HepG2 (cell line): ENCODE data around the gene RRP36. TPM values are rescaled to one million over a fixed set of nuclear protein-coding genes. Genes with fewer than 3 reads are reported as not detected.
A peak's percentile ranks its signal among the peaks of the same experiment; 100 is the strongest.

Experiments
- ATAC-seq: fragments of 200-7000 bp; cut with Tn5 transposase; 3 replicates; pipeline ENCODE4 v1.9.1; 2020; ENCODE audit warnings: mild to moderate bottlenecking, moderate library complexity
- Bru-seq: library from RNA; stranded (reverse); fragments of 400-500 nt; gene quantifications from one replicate; lab custom pipeline; 2021; lab: Mats Ljungman, UMichigan
- BruChase-seq, 2 experiments: library from RNA; stranded (reverse); fragments of 400-500 nt; gene quantifications; one replicate each; lab custom pipeline; 2021; lab: Mats Ljungman, UMichigan
- BruUV-seq: library from RNA; stranded (reverse); fragments of 400-500 nt; replicated peaks from 2 replicates; lab custom pipeline; 2021; lab: Mats Ljungman, UMichigan
- CTCF ChIA-PET: fragments of 300-600 bp; formaldehyde crosslinking; extraction: SDS; loops from one replicate; lab custom pipeline; 2021; ENCODE audit warnings: low total read pairs, inconsistent platforms, low intra/inter-chr PET ratio; lab: Yijun Ruan, JAX
- POLR2A ChIA-PET: fragments of 350-600 bp; sonication (Branson Sonifier 250); formaldehyde crosslinking; loops from one replicate; lab custom pipeline; 2020; ENCODE audit warnings: antibody characterized with exemption, inconsistent platforms; lab: Yijun Ruan, JAX
- DNase-seq: peaks from one replicate; pipeline ENCODE4 v3.0.0-alpha.2; 2015; ENCODE audit warnings: low spot score
- FAIRE-seq: peaks from 3 replicates; lab custom pipeline; 2011; peaks lifted over from hg19 to GRCh38; lab: Jason Lieb, UNC
- H2AFZ ChIP-seq: one replicate; pipeline ENCODE4 v1.6.1; 2011; ENCODE audit warnings: low read length, inconsistent platforms
- H3K27ac ChIP-seq: fragments of 300-600 bp; 3 replicates; pipeline ENCODE4 v1.8.0; 2011; ENCODE audit warnings: mixed run types, mild to moderate bottlenecking, mixed read lengths, low read length, inconsistent platforms; ENCODE audit not compliant: insufficient read depth; ENCODE audit errors: extremely low read length
- H3K27me3 ChIP-seq, 2 experiments: fragments of 200-600 bp in 1 of 2; 2 replicates in 1 of 2; 3 replicates in 1 of 2; pipeline versions ENCODE4 v1.6.0 to v1.8.0; 2011; ENCODE audit warnings: low read length in 2 of 2, mild to moderate bottlenecking in 2 of 2, moderate library complexity in 2 of 2, inconsistent platforms in 1 of 2; ENCODE audit not compliant: insufficient read depth in 2 of 2, control insufficient read depth in 1 of 2
- H3K36me3 ChIP-seq, 2 experiments: fragments of 200-600 bp in 1 of 2; replicated peaks in 1 of 2; 2 replicates in 1 of 2; 3 replicates in 1 of 2; pipeline versions ENCODE4 v1.5.1 to v1.8.0; 2011; ENCODE audit warnings: low read length in 2 of 2, inconsistent platforms in 1 of 2; ENCODE audit not compliant: insufficient read depth in 2 of 2, control insufficient read depth in 1 of 2
- H3K4me1 ChIP-seq: 2 replicates; pipeline ENCODE4 v1.5.1; 2012; ENCODE audit warnings: low read length, inconsistent platforms; ENCODE audit not compliant: insufficient read depth
- H3K4me2 ChIP-seq: 2 replicates; pipeline ENCODE4 v1.6.0; 2011; ENCODE audit warnings: low read depth, low read length, inconsistent platforms
- H3K4me3 ChIP-seq, 3 experiments: fragments of 200-600 bp in 1 of 3; sonication (generic), shearing (Covaris generic) in 1 of 3; replicated peaks in 1 of 3; 2 replicates each; pipeline ENCODE4 v1.5.1; 2011 to 2016; ENCODE audit warnings: low read length in 3 of 3, inconsistent platforms in 2 of 3, low read depth in 2 of 3, mild to moderate bottlenecking in 2 of 3, control low read depth in 1 of 3, mixed read lengths in 1 of 3; ENCODE audit not compliant: insufficient read depth in 1 of 3
- H3K79me2 ChIP-seq: one replicate; pipeline ENCODE4 v1.6.1; 2011; ENCODE audit warnings: low read length, inconsistent platforms; ENCODE audit not compliant: insufficient read depth
- H3K9ac ChIP-seq: 2 replicates; pipeline ENCODE4 v1.6.0; 2011; ENCODE audit warnings: mild to moderate bottlenecking, low read depth, low read length, inconsistent platforms; ENCODE audit not compliant: insufficient read depth
- H3K9me3 ChIP-seq: 2 replicates; pipeline ENCODE4 v1.5.1; 2012; ENCODE audit warnings: mild to moderate bottlenecking, low read length
- H4K20me1 ChIP-seq: 2 replicates; pipeline ENCODE4 v1.6.0; 2011; ENCODE audit warnings: inconsistent platforms, mild to moderate bottlenecking, low read length, moderate library complexity; ENCODE audit not compliant: insufficient read depth
- ELF3 ChIP-seq: IDR thresholded peaks from 2 replicates; pipeline ENCODE4 v1.6.1; 2016; ENCODE audit warnings: missing genetic modification reagents, missing compliant biosample characterization
- NR2C2 ChIP-seq: sonication (generic); formaldehyde crosslinking; IDR thresholded peaks from 2 replicates; pipeline ENCODE4 v1.4.0; 2020; ENCODE audit warnings: missing genetic modification reagents, mild to moderate bottlenecking, moderate library complexity, borderline replicate concordance
- ZBTB7A ChIP-seq: sonication (generic); formaldehyde crosslinking; IDR thresholded peaks from 2 replicates; pipeline ENCODE4 v1.8.0; 2022; ENCODE audit warnings: mild to moderate bottlenecking, missing genetic modification reagents
- ZNF570 ChIP-seq: sonication (generic); formaldehyde crosslinking; IDR thresholded peaks from 2 replicates; pipeline ENCODE4 v1.4.0; 2020; ENCODE audit warnings: mild to moderate bottlenecking, missing genetic modification reagents, borderline replicate concordance
- ZNF740 ChIP-seq: sonication (generic); formaldehyde crosslinking; IDR thresholded peaks from 2 replicates; pipeline ENCODE4 v1.4.0; 2020; ENCODE audit warnings: missing genetic modification reagents
- ZNF75D ChIP-seq: sonication (generic); formaldehyde crosslinking; IDR thresholded peaks from 2 replicates; pipeline ENCODE4 v1.8.1; 2023; ENCODE audit warnings: missing genetic modification reagents, mild to moderate bottlenecking, borderline replicate concordance
- WGBS: methylation state at CpG from one replicate; pipeline ENCODE4 v1.1.6; 2017; ENCODE audit warnings: low lambda C conversion rate; 5-methylcytosine and 5-hydroxymethylcytosine counted together
- in situ Hi-C: cut with HindIII; loops from 2 replicates; pipeline ENCODE4 v1.10.0; 2017; ENCODE audit warnings: low pct_unique_long_range_greater_than_20kb; ENCODE audit not compliant: extremely low pct_ligation_motif_present
- intact Hi-C: fragments of 100-400 bp; cut with micrococcal nuclease; formaldehyde crosslinking; loops from one replicate; pipeline ENCODE4 v1.10.0; 2022; ENCODE audit not compliant: unreplicated experiment
- long read RNA-seq, 2 experiments: library from RNA in 1 of 2; library from polyadenylated mRNA in 1 of 2; stranded (forward) in 1 of 2; unstranded in 1 of 2; transcript quantifications; one replicate each; pipeline ENCODE4 v2.0.0, GENCODE V29; 2019 to 2022
- polyA minus RNA-seq, 3 experiments: library from RNA; depleted of rRNA, polyadenylated mRNA; stranded (reverse); fragments of >200 nt; gene quantifications; 2 replicates each; pipeline ENCODE4 v1.2.3, GENCODE V29; 2011; ENCODE audit warnings: low replicate concordance in 1 of 3
- polyA plus RNA-seq, 8 experiments: library from polyadenylated mRNA; depleted of rRNA in 3 of 8; stranded (reverse) in 7 of 8; unstranded in 1 of 8; fragments of >200 nt; fragmentation: Illumina TruSeq in 4 of 8; extraction: Trizol in 4 of 8; gene quantifications; 2 replicates each; pipeline versions ENCODE4 v1.2.1 to v1.2.3, GENCODE V29; 2011 to 2016; ENCODE audit warnings: low read depth in 4 of 8, missing spikeins in 1 of 8, mixed read lengths in 1 of 8; ENCODE audit not compliant: insufficient read depth in 1 of 8
- total RNA-seq, 5 experiments: library from RNA; depleted of rRNA; stranded (reverse); fragments of >200 nt; fragmentation: Illumina TruSeq; extraction: Trizol; gene quantifications; 2 replicates each; pipeline ENCODE4 v1.2.3, GENCODE V29; 2016; ENCODE audit warnings: low read depth in 1 of 5
- TF ChIP-seq, protein P1 (sequence below): sonication (generic); formaldehyde crosslinking; IDR thresholded peaks from 2 replicates; pipeline ENCODE4 v1.4.0; 2020; ENCODE audit warnings: missing genetic modification reagents, borderline replicate concordance
- TF ChIP-seq, protein P2 (sequence below): sonication (generic); formaldehyde crosslinking; IDR thresholded peaks from 2 replicates; pipeline ENCODE4 v1.4.0; 2020; ENCODE audit warnings: missing genetic modification reagents

The RRP36 gene, protein sequence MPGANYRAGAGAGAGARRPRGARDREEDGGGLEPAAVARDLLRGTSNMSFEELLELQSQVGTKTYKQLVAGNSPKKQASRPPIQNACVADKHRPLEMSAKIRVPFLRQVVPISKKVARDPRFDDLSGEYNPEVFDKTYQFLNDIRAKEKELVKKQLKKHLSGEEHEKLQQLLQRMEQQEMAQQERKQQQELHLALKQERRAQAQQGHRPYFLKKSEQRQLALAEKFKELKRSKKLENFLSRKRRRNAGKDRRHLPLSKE
- total RNA-seq (2016; rRNA removed; fragmentation: Illumina TruSeq; extraction: Trizol) (144 and 184 TPM in 2 replicates), polyA plus RNA-seq (2011; rRNA removed) (29.5 and 31.1 TPM in 2 replicates), polyA minus RNA-seq (2011; rRNA and poly(A)+ RNA removed; ENCODE audit: low replicate concordance) (22.6 and 58.3 TPM in 2 replicates), Bru-seq, nascent RNA (percentile 74 among the genes with signal in this experiment), BruChase-seq, experiment 1, labeled RNA remaining after a 6-hour chase (percentile 87 among the genes with signal in this experiment), BruChase-seq, experiment 2, labeled RNA remaining after a 2-hour chase (percentile 85 among the genes with signal in this experiment)
- total RNA-seq (2016; cell fraction: cytosol; rRNA removed; fragmentation: Illumina TruSeq; extraction: Trizol; ENCODE audit: low read depth), result 41.5 and 43.9 TPM in 2 replicates
- 139 and 185 TPM in 2 replicates for total RNA-seq (2016; cell fraction: insoluble cytoplasmic fraction; rRNA removed; fragmentation: Illumina TruSeq; extraction: Trizol)
- total RNA-seq (2016; cell fraction: membrane; rRNA removed; fragmentation: Illumina TruSeq; extraction: Trizol), result 82.9 and 85.4 TPM in 2 replicates
- 49.7 and 52.1 TPM in 2 replicates for total RNA-seq (2016; cell fraction: nucleus; rRNA removed; fragmentation: Illumina TruSeq; extraction: Trizol)
- polyA plus RNA-seq (2011; cell fraction: cytosol; rRNA removed), result 28.3 and 36.3 TPM in 2 replicates
- 8.2 and 11.1 TPM in 2 replicates for polyA plus RNA-seq (2011; cell fraction: nucleus; rRNA removed)
- 35.6 and 36.9 TPM in 2 replicates for polyA plus RNA-seq (2012)
- polyA plus RNA-seq (2016; cell fraction: cytosol; fragmentation: Illumina TruSeq; extraction: Trizol; ENCODE audit: low read depth), result 26.9 and 28.8 TPM in 2 replicates
- polyA plus RNA-seq (2016; cell fraction: insoluble cytoplasmic fraction; fragmentation: Illumina TruSeq; extraction: Trizol; ENCODE audit: low read depth), result 145 and 156 TPM in 2 replicates
- 45.9 and 51.4 TPM in 2 replicates for polyA plus RNA-seq (2016; cell fraction: membrane; fragmentation: Illumina TruSeq; extraction: Trizol; ENCODE audit: low read depth)
- polyA plus RNA-seq (2016; cell fraction: nucleus; fragmentation: Illumina TruSeq; extraction: Trizol; ENCODE audit: insufficient read depth, low read depth), result 64.0 and 64.6 TPM in 2 replicates
- polyA minus RNA-seq (2011; cell fraction: cytosol; rRNA and poly(A)+ RNA removed), result 22.8 and 24.6 TPM in 2 replicates
- polyA minus RNA-seq (2011; cell fraction: nucleus; rRNA and poly(A)+ RNA removed), result 12.1 and 18.5 TPM in 2 replicates
- long read RNA-seq, experiment 1, partial matches to known transcripts, result 3 of 8 reads
- long read RNA-seq, experiment 1, other reads (novel, unspliced or antisense), result 2 of 8 reads
- long read RNA-seq, experiment 2, transcript RRP36-203 (1 exons, 1,005 nt), result minor isoform, 9 of 140 reads
- long read RNA-seq, experiment 2, transcript RRP36-201 (7 exons, 1,159 nt), result major isoform, 92 of 140 reads
- long read RNA-seq, experiment 2, partial matches to known transcripts, result 10 of 140 reads
- long read RNA-seq, experiment 2, other reads (novel, unspliced or antisense), result 29 of 140 reads

- H3K36me3 ChIP-seq, result peaks cover 26 to 53% of the 10 kb centered on the region in 2 experiments
- FAIRE-seq (peak; percentile 28), ATAC-seq (peak; percentile 96), DNase-seq (peak; percentile 74)
- POLR2A ChIA-PET, result interaction anchor here (0.7 to 4.3 kb wide), 26 partner anchors 7 to 275 kb away, joined by 3 to 43 read pairs (median 5); partner anchors contain the start of genes CNPY3, CUL7, CUL9 and GNMT
- H3K4me1 ChIP-seq, result peaks cover 30% of the 10 kb centered on the region
- no peak within 1 kb of the TSS for H2AFZ ChIP-seq
- H3K9ac ChIP-seq, result peak within 1 kb of the TSS; percentile 90
- H4K20me1 ChIP-seq, result no peaks in the 10 kb centered on the region
- peak within 1 kb of the TSS; percentile 100 for H3K4me3 ChIP-seq
- peak within 1 kb of the TSS; percentile 77 for H3K27ac ChIP-seq
- in situ Hi-C loops, result no loop called here
- CTCF ChIA-PET, result no interaction called here
- peak within 1 kb of the TSS; percentile 95 for H3K4me2 ChIP-seq
- 5% methylated on average over 20 of the region's 56 CpGs for WGBS
- H3K27me3 ChIP-seq, result peaks cover 0 to 3% of the 10 kb centered on the region in 2 experiments; a peak in 1 of 5 replicates
- no peaks in the 10 kb centered on the region for H3K9me3 ChIP-seq
- intact Hi-C loops, result no loop called here
- peaks cover 25% of the 10 kb centered on the region for H3K79me2 ChIP-seq
- TSS peak; percentile 41 for BruUV-seq
- TF ChIP-seq ZNF570 (0 out of 2 replicates have a peak, but pooled peaks have one; percentile 26), ZNF740 (CRISPR knock-in tag) (peak; percentile 69; the same call in 1 of the 2 replicates), ELF3 (no peak; the same call in 1 of the 2 replicates), ZBTB7A (CRISPR knock-in tag) (no peak), NR2C2 (CRISPR knock-in tag) (peak; percentile 39; the same call in 1 of the 2 replicates), ZNF75D (CRISPR knock-in tag) (no peak)
- TF ChIP-seq, protein P1, sequence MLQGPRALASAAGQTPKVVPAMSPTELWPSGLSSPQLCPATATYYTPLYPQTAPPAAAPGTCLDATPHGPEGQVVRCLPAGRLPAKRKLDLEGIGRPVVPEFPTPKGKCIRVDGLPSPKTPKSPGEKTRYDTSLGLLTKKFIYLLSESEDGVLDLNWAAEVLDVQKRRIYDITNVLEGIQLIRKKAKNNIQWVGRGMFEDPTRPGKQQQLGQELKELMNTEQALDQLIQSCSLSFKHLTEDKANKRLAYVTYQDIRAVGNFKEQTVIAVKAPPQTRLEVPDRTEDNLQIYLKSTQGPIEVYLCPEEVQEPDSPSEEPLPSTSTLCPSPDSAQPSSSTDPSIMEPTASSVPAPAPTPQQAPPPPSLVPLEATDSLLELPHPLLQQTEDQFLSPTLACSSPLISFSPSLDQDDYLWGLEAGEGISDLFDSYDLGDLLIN (CRISPR knock-in tag), result peak; percentile 68; the same call in 1 of the 2 replicates
- TF ChIP-seq, protein P2, sequence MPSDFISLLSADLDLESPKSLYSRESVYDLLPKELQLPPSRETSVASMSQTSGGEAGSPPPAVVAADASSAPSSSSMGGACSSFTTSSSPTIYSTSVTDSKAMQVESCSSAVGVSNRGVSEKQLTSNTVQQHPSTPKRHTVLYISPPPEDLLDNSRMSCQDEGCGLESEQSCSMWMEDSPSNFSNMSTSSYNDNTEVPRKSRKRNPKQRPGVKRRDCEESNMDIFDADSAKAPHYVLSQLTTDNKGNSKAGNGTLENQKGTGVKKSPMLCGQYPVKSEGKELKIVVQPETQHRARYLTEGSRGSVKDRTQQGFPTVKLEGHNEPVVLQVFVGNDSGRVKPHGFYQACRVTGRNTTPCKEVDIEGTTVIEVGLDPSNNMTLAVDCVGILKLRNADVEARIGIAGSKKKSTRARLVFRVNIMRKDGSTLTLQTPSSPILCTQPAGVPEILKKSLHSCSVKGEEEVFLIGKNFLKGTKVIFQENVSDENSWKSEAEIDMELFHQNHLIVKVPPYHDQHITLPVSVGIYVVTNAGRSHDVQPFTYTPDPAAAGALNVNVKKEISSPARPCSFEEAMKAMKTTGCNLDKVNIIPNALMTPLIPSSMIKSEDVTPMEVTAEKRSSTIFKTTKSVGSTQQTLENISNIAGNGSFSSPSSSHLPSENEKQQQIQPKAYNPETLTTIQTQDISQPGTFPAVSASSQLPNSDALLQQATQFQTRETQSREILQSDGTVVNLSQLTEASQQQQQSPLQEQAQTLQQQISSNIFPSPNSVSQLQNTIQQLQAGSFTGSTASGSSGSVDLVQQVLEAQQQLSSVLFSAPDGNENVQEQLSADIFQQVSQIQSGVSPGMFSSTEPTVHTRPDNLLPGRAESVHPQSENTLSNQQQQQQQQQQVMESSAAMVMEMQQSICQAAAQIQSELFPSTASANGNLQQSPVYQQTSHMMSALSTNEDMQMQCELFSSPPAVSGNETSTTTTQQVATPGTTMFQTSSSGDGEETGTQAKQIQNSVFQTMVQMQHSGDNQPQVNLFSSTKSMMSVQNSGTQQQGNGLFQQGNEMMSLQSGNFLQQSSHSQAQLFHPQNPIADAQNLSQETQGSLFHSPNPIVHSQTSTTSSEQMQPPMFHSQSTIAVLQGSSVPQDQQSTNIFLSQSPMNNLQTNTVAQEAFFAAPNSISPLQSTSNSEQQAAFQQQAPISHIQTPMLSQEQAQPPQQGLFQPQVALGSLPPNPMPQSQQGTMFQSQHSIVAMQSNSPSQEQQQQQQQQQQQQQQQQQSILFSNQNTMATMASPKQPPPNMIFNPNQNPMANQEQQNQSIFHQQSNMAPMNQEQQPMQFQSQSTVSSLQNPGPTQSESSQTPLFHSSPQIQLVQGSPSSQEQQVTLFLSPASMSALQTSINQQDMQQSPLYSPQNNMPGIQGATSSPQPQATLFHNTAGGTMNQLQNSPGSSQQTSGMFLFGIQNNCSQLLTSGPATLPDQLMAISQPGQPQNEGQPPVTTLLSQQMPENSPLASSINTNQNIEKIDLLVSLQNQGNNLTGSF (CRISPR knock-in tag), result peak; percentile 88; the same call in 1 of the 2 replicates
These were observed at the start of gene RRP36 for GRCh38 chr6:43021270-43022047. TSS of gene RRP36 (plus strand) at chr6:43021623. CDS start at chr6:43021655, 32 bp downstream.
